Ascending aorta (tissue), 2 donors: Measurements from ENCODE around the gene IQCM. TPM values are rescaled to one million over a fixed set of nuclear protein-coding genes. Genes with fewer than 3 reads are reported as not detected.

Experiments
- DNase-seq, 2 donors: peaks; one replicate each; pipeline ENCODE4 v3.0.0-alpha.2; 2019; ENCODE audit warnings: low spot score in 2 of 2
- H3K27ac ChIP-seq, 2 donors: fragments of 200-600 bp; sonication (generic); one replicate each; pipeline ENCODE4 v1.5.1; 2016 to 2017; ENCODE audit warnings: mild to moderate bottlenecking in 1 of 2
- H3K27me3 ChIP-seq: fragments of 200-600 bp; sonication (generic); one replicate; pipeline ENCODE4 v1.5.1; 2017
- H3K36me3 ChIP-seq, 2 donors: fragments of 200-600 bp; sonication (generic); one replicate each; pipeline ENCODE4 v1.5.1; 2016
- H3K4me1 ChIP-seq, 2 donors: fragments of 200-600 bp; sonication (generic); one replicate each; pipeline ENCODE4 v1.5.1; 2016 to 2017; ENCODE audit warnings: mild to moderate bottlenecking in 1 of 2
- H3K4me3 ChIP-seq, 2 donors: fragments of 200-600 bp; sonication (generic); one replicate each; pipeline ENCODE4 v1.5.1; 2016 to 2017; ENCODE audit warnings: mild to moderate bottlenecking in 1 of 2
- H3K9me3 ChIP-seq, 2 donors: fragments of 200-600 bp; sonication (generic); one replicate each; pipeline ENCODE4 v1.5.1; 2016
- intact Hi-C: fragments of 100-400 bp; cut with DNase I; formaldehyde crosslinking; loops from one replicate; pipeline ENCODE4 v1.15.1; 2023
- total RNA-seq: library from RNA; depleted of rRNA; stranded (reverse); fragments of >200 nt; gene quantifications from one replicate; pipeline ENCODE4 v1.1.0, GENCODE V29; 2016
- TF ChIP-seq, protein P1 (sequence below), 3 experiments: fragments of 200-600 bp in 2 of 3; fragments of 450-650 bp in 1 of 3; sonication (generic) in 2 of 3; IDR thresholded peaks; one replicate each; pipeline ENCODE4 v1.5.1; 2016 to 2019; ENCODE audit warnings: antibody characterized with exemption in 3 of 3, mild to moderate bottlenecking in 1 of 3, moderate library complexity in 1 of 3

The IQCM gene
- total RNA-seq, 1 donor from 2014 or later: not detected

DNA sequence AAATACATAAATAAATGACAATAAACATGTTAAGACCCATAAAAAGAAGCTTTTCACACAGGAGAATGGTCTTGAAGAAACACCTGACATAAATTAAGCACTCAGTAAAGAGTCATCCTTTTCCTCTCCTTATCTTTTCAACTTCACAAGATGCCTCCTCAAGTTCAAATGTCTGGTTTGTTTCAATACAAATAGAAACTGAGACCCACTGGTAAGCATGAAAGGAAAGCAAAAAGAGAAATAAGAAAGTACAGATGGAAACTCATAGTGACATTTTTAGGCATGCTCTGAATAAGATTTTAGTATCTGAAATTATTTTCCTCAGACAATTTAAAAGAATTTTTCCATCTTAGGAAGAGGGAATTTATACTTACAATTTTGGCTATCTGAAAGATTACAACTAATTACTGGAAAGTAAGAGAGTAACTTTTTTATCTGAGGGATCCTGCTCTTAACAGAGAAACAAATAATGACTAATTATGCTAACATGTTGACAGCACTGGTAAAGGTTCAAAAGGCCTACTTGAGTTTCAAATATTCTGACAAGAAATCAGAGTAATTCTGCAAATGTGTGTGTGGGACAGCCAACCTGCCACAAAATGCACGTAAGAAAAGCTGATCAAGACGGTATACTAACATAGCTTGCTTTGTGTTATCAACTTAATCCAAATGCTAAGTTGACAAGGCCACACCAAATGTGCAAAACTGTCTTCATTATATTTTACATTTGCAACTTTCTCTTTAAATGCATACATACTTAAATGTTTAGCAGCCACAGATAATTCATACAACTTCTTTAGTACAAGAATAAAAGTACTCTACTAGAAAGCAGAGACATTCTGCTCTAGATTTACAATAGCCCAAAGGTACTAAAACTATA, 113.0 kb downstream of the IQCM start:
- intact Hi-C loops: no loop called here
- H3K36me3 ChIP-seq: no peaks in the 10 kb centered on the region
- H3K9me3 ChIP-seq: no peaks in the 10 kb centered on the region
- TF ChIP-seq, protein P1, sequence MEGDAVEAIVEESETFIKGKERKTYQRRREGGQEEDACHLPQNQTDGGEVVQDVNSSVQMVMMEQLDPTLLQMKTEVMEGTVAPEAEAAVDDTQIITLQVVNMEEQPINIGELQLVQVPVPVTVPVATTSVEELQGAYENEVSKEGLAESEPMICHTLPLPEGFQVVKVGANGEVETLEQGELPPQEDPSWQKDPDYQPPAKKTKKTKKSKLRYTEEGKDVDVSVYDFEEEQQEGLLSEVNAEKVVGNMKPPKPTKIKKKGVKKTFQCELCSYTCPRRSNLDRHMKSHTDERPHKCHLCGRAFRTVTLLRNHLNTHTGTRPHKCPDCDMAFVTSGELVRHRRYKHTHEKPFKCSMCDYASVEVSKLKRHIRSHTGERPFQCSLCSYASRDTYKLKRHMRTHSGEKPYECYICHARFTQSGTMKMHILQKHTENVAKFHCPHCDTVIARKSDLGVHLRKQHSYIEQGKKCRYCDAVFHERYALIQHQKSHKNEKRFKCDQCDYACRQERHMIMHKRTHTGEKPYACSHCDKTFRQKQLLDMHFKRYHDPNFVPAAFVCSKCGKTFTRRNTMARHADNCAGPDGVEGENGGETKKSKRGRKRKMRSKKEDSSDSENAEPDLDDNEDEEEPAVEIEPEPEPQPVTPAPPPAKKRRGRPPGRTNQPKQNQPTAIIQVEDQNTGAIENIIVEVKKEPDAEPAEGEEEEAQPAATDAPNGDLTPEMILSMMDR (IDR thresholded peaks at IDR 0.05): no peak
- H3K4me1 ChIP-seq: no peaks in the 10 kb centered on the region
- no peak overlapping the region for H3K27ac ChIP-seq
- H3K27me3 ChIP-seq: no peaks in the 10 kb centered on the region
- DNase-seq: no peak
- H3K4me3 ChIP-seq: no peak overlapping the region

DNA sequence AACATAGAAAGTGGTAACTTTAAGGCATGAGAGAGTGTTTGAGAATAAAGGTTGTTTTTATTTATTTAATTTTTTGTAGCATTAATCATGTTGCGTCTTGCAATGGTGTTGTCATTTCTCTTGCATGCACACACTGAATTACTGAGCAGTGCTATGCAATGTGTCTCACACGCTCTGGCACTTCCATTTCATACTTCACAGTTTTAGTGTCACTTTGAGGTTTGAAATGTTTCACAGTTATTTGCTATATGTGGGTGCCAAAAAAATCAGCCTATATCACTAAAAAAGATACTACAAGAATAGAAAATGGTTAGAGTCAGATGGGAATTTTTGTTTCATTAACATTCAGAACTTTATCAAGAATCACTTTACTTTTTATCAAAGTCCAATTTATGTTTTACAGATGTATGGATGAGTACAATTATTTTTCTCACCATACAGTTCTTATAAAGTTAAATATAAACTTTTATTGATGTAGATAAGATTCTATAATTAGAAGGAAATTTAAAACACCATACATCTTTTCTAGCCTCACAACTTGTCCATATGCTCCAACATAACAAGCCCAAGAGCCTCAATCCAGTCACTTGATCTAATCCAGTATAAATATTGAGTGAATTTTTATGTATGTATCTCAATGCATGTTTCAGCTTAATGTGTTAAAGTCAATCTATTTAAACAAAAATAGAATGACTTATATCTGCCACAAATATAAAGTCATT, 114.0 kb downstream of the IQCM start:
- no peaks in the 10 kb centered on the region for H3K4me1 ChIP-seq
- H3K27ac ChIP-seq: no peak overlapping the region
- no peaks in the 10 kb centered on the region for H3K9me3 ChIP-seq
- intact Hi-C loops: no loop called here
- TF ChIP-seq, protein P1 (IDR thresholded peaks at IDR 0.05): no peak
- no peaks in the 10 kb centered on the region for H3K27me3 ChIP-seq
- H3K4me3 ChIP-seq: no peak overlapping the region
- H3K36me3 ChIP-seq: no peaks in the 10 kb centered on the region
- DNase-seq: no peak

GRCh38 chr4:149700272-149700671, 115.4 kb downstream of the IQCM start:
- intact Hi-C loops: no loop called here
- no peaks in the 10 kb centered on the region for H3K4me1 ChIP-seq
- TF ChIP-seq, protein P1 (IDR thresholded peaks at IDR 0.05): no peak
- DNase-seq: no peak
- no peaks in the 10 kb centered on the region for H3K36me3 ChIP-seq
- no peaks in the 10 kb centered on the region for H3K27me3 ChIP-seq
- H3K27ac ChIP-seq: no peak overlapping the region
- H3K4me3 ChIP-seq: no peak overlapping the region
- no peaks in the 10 kb centered on the region for H3K9me3 ChIP-seq

DNA sequence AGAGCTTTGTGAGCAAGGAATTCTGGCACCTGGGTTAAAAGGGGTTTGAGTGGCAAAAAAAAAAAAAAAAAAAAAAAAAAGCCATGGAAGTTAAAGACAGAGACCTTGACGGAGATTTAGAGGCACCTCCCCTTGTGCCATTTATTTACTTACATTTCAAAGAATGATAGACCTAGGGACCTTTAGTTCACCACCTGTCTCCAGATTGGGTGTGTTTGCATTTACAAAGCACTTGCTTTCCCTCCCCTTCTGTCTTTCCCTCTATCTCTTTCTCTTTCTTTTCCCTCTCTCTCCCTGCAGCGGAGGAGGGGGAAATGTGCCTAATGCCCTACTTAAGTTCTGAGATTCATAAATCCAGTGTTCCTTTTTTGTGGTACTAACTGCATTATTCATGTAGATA, 116.0 kb downstream of the IQCM start:
- Histone ChIP-seq H3K9me3 (no peaks in the 10 kb centered on the region), H3K4me1 (no peaks in the 10 kb centered on the region), H3K27ac (no peak overlapping the region), H3K27me3 (no peaks in the 10 kb centered on the region), H3K36me3 (no peaks in the 10 kb centered on the region), H3K4me3 (no peak overlapping the region)
- DNase-seq: no peak
- TF ChIP-seq, protein P1 (IDR thresholded peaks at IDR 0.05): no peak
- intact Hi-C loops: no loop called here

GRCh38 chr4:149690726-149691125, 124.9 kb downstream of the IQCM start:
- no peak for DNase-seq
- Histone ChIP-seq H3K27ac (no peak overlapping the region), H3K4me3 (no peak overlapping the region), H3K4me1 (no peaks in the 10 kb centered on the region), H3K9me3 (no peaks in the 10 kb centered on the region), H3K27me3 (no peaks in the 10 kb centered on the region), H3K36me3 (no peaks in the 10 kb centered on the region)
- intact Hi-C loops: no loop called here
- TF ChIP-seq, protein P1 (IDR thresholded peaks at IDR 0.05): no peak
